Fibroblast of the conjunctiva (primary cell): ENCODE results near the gene RPA3.

Experiments used
- DNase-seq: peaks from one replicate; pipeline ENCODE4 v3.0.0-alpha.2; 2010; ENCODE audit warnings: low read depth

The RPA3 gene

DNA sequence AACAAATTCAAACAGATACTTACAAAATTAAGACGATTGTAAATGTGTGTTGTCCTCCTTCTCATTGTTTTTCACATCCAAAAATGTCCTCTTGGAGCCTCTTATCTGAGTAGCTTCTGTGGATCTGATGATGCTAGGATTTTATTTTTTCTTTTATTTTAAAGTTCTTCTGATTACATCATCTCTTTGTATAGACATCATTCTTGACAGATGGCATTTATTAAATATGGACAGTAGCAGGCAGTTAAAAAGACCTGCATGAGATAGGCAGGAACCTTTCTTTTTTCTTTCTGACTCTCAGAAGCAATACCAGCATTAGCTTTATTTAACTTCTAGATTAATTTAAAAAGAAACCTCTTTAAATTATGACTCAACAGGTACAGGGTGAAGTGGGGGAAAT is at the start of gene RPA3:
RPA3 (minus strand) TSS at position 116 of the 400 bp plus-strand sequence. CDS start 78,189 bp downstream, outside the sequence.
- no peak for DNase-seq

DNA sequence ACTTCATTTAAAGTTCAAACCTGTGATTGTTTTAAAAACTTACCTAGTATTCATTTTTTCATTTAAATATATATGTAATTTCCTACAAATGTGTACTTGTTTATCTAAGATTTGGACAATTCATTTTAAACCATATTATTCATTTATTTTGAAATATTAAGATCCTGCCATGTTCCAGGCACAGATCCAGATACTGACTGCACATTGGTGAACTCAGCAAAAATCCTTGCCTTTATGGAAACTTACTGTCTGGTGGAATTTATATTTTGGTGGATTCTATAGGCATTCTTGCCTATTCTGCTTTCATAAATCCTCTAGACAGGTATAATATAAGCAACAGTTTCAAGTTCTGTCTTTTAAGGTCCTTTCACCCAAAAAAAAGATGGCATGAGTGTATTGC is 48.3 kb upstream of the RPA3 start:
- no peak for DNase-seq

DNA sequence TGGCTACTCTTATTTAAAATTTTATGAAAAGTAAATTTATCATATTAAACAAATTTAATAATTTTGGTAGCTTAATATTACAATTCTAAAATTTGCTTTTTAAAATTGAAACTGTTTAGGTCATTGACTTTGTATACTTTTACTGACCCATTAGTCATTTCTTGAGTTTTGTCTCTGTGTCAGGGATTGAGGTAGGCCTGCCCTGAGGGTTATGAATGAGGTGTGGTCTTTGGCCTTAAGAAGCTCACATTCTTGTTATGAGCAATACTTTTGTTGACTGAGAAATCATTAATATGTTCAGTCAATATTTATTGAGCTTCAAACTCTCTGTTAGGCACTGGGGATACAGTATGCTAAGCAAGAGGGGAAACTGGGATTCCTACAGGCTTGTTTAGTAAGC is 47.0 kb upstream of the RPA3 start:
- no peak for DNase-seq

DNA sequence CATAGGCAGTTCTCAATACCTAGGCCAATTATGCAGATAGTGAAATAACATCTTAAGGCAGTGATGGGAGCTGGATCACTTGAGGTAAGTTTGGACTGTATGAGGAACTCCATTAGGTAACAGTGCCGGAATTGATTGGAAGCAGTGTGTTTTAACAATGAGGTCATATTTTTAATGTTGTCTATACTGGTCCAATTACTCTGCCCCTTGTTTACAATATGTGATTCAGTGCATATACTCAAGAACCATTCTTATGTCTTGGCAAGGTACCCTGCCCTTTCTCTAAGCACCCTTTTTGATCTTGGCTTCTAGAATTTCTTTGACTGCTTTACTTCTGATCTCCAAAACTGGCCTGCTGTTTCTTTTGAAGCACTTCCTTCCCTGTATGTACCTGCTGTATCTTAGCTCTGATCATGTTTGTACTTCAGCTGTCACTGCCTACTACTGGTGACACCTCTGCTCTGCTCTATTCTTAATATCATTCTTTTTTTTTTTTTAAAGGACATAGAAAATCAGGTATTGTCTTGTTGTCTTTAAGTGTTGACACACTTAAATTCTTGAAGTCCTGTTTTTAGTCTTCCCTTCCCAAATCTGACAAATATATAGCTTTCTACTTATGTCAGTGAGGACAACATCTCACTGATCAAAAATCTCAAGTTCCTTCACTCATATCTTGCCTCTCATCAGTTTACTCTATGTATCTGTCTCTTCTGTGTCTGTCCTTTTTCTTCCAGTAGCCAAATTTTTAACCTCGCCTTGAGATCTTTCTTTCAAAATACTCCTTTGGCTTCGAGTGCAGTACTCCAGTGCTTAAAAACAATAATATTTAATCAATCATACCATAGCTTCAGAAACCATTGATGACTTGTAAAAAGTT is 46.4 kb upstream of the RPA3 start:
- no peak for DNase-seq

DNA sequence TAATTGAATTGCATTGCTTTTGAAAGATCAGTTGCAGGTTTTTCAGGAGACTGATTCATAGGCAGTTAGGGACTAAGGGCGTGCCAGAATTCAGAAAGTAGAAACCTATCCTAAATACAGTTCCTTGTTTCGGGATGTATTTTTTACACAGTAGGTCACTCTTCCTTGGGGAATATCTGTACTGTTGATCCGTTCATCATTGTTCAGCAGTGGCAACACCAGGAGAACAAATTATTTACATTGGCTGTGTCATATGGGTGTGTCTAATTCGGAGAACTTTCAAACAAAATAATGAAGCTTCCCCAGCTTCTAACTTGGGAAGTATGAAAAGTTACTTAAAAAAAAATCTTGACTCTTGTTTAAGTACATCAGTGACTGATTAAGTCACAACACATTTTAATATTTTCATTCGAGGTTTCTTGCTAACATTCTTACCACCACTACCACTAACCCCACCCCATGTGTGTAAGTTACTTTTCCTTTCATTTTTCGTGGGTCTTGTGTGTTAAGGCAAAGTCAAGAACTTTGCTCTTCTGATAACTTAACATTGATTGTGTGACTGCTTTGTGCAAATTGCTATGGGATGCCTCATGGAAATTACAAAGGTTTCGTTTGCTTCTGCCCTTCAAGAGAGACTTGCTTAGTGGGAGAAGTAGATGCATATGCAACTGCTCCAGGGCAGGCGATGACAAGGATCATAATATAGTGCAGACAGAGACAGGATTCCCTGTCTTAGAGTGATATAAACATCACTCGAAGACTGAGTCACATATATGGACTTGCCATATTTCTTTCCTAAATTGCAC is 43.8 kb upstream of the RPA3 start:
- DNase-seq = peak; percentile 41

DNA sequence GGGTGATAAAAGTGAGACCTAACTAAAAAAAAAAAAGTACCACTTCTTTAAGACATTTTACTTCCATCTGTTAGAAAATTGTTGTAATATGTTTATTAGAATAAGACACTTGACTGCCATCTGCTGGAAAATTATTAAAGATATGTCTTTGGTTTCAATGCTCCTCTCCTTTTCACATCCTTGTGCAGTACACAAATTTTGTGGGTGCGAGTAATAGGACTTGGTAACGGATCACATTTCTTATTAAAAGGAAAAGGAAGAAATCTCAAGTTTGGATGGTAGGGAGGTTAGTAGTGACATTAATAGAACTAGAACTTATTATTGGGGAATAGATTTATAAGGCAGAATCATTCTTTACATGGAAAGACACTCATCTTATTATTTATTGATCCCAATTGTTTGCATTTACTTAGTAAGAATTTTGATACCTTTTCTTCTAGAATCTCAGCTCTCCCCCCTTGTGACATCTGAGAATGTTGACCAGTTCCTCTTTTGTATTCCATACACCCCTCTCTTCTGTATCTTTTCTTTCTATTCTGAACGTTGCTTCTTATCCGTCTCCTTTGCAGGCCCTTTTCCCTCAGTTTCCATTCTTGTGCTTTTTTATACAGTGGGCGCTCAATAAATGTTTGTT is 43.0 kb upstream of the RPA3 start:
- DNase-seq = peak; percentile 63

DNA sequence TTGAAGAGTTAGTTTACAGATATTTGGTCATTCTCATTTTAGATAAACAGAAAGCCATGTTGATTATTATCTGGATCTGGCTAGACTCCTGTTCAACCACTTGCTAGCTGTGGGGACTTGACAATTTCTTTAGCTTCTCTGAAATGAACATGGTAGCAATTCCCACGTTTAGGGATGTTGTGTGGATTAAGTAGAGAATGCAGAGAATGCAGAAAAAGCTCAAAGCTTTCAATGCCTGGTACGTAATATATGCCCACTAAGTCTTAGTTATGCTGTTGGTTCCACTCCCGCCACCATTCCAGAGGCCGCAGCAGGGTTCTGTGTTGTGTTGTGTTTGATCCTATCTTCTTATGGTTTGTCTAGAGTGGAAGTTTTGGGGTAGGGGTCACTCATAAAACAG is 39.2 kb upstream of the RPA3 start:
- no peak for DNase-seq

DNA sequence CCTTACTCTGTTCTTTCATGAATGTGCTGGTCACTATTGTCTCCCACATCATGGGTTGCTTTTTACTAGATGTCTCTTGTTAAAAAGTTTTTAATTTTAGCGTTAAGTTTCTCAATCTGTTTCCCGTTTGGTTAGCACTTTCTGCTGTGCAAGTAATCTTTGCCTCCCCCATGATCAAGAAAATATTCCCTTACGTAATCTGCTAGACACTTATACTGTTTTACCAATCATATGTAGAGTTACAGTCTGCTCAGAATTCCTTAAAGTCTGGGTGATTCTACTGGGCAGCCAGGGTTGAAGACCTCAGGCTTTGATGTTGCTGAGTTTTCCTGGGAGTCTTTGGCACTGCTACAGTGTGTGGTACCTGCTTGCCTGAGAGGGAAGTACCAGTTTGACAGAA is 38.2 kb upstream of the RPA3 start:
- DNase-seq = no peak

DNA sequence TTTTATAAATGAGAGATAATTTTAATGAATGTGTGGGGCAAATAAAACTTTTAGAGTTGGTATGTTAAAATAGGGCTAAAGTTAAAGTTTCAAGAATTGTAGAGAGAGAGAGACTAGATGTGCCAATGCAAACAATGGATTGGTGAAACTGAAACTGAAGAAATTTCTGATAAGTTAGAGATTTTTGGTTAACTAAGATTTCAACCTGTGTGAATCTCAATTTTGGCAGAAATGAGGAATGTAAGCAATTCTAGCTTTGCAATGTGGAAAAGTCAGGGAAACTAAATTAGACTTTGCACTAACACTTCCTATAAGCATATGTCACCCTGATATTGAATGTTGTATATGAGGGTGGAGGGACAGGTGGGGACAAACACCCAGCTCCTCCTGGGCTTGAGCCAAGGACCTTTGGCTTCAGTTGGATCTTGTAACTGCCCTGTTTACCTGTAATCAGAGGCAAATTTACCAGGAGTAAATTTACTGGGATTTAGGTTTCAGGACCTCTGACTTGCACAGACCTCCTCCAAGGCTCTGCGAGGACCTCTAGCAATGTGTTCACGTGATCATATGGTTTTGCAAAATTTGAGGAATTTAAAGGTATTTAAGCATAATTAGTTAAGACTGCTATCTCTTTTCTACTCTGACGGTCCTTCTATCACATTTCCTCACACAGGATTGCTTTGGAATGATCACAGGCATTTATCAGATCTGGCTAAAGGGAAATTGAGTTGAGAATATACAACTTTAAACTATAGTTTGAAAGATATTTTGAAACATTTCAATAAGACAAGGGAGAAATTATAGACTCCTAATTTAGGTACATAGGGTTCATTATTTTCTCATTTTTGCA is 33.1 kb upstream of the RPA3 start:
- DNase-seq = no peak

DNA sequence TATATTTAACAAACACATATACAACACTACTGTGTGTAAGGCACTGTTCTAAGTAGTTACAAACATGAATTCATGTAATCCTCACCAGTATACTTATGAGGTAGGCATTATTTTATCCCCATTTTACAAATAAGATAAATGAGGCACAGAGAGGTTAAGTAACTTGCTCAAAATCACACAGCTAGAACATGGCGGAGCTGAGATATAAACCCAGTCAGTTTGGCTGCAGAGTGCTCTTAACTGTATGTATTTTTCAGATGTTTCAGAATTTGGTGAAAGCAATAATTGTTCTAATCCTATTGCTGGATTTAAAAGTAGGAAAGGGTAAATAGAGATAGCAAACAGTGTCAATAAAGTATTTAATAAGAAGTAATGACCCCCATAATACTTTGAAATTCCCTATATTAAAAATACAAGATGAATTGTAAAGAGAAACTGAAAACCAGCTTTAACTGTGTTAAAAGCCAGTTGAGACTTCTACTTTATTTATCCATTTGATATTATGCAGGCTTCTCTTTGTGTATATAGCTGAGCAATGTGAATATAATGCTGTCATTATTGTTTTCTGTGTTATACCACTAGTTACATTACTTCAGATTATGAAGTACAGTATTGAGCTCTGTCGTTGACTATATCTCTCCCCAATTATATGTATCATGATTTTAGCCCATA is 32.3 kb upstream of the RPA3 start:
- no peak for DNase-seq

DNA sequence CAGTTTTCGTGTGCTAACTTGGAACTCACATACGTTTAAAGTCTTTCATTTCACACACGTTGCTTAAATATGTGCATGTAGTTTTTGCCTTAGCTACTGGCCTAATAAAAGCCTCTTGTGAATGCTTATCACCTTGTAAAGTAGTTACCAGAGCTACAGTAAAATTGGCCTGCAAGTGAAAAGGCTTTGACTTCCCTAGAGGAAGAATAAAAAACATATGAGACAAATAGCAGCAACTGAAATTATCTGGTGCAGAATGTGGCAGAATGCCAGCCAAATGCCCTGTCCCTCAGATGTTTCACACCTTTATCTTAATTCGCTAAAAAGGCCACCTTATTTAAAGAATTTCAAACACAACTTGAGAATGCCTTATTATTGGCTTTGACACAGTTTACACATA is 28.1 kb upstream of the RPA3 start:
- no peak for DNase-seq

DNA sequence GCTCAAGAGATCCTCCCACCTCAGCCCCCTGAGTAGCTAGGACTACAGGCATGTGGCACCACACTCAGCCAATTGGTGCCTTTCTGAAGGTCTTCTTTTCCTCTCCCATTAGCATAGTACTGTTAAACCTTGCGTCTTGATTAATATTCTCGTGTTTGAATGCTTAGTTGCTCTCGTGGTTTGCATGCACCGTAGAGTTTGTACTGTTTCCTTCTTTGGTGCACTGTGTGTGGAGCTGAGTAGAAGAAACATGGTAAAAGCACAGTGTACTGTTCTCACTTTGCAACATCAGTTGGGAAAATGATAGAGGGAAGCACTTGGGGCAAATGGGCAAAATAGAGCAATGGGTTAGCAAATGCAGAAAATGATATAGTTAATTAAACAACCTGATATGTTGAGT is 27.6 kb upstream of the RPA3 start:
- no peak for DNase-seq

DNA sequence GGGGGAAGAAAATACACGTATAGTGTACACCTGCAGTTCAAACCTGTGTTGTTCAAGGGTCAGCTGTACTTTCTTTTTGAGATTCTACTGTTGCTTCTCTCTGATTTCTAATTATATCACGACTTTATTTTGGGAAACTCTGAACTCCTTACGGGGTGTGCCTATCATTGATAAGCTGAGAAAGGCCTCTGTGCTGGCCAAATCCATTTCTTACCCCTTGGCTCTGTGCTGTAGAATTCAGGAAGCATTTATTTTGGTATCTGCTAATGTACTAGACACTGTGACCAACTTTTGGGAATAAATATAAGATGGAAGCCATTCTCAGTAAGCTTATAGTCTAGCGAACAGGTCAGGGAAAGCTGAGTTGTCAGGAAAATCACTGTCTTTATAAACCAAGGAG is 26.9 kb upstream of the RPA3 start:
- DNase-seq = no peak

DNA sequence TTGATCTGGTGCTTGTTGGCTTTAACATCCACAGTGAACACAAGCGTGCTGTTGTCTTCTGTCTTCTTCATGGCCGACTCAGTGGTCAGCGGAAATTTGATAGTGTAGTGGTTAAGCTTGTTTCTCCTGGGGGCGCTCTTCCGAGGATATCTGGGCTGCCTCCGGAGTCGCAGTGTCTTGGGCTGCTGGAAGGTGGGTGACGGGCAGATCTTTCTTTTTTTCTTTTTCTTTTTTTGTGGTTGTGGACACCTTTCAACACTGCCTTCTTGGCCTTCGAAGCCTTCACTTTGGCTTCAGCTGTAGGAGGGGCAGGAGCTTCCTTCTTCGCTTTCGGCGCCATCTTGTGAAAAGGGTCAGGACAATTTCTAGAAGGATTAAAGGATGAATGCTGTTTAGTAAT is 23.8 kb upstream of the RPA3 start:
- no peak for DNase-seq

DNA sequence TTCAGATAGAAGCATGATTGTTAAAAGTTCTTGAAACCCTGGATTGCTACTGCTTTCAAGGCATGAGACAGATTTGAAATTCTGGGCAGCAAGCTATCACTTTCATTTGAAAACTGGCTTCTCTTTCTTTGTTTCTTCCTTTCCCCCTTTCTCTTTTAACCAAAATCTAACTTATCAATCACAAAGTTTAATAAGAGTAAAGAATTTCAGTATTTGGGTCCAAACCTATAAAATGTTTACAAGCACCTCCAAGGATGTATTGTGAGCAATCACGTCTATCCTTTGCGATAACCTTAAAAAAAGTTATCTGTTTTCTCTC is 21.6 kb upstream of the RPA3 start:
- no peak for DNase-seq

DNA sequence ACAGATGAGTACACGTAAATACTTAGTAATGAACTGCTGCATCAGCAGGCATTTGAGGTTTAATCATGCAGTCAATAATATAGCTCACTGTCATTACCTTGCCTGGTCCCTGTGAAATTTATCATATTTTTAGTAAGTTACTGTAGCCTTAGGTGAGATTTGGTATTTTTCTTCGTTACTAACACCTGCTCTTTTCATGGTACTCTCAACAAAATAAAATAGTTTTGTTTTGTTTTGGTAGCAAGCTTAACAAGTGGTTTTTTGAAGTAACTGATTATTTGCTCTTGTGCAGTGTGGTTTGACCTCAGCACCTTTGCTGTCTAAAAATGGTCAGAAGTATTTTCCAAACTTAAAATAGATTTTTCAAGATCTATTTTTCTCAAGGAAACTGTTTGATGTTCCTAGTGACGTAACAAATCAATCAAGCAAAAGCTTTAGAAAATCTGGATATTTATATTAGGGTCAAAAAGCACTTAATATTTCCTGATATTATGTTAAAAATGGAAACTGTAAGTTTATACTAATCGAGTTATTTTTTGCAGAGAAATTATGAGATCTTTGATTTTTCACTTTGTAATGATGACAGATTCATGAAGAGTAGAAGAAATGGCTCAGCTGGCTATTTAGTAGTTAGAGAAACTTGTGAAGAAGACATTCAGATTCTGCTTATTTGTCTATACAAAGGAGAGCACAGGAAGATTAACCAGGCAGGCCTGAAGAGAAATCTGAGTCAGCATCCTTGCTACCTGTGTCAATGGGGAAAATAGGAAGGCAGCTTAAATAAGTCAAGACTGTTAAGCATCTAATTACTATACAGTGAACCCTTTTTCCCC is 21.0 kb upstream of the RPA3 start:
- DNase-seq = no peak

DNA sequence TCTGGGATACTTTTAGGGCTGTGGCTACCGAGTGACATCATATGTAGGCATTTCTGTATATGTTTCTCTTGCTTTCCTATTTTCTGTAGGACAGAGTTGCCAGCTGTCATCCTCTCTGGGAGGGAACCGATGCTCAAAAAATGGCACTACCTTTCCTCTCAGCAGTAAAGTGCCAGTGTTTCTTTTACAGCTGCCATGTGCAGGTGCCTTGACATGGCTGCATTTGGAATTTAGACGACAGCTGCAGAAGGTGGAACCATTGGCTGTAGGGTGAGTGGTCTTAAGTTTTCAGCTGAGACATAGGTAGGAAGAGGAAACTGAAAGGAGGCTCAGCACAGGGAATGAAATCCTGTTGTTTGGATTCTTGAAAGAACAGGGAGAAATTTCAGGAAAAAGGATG is 20.2 kb upstream of the RPA3 start:
- DNase-seq = no peak

DNA sequence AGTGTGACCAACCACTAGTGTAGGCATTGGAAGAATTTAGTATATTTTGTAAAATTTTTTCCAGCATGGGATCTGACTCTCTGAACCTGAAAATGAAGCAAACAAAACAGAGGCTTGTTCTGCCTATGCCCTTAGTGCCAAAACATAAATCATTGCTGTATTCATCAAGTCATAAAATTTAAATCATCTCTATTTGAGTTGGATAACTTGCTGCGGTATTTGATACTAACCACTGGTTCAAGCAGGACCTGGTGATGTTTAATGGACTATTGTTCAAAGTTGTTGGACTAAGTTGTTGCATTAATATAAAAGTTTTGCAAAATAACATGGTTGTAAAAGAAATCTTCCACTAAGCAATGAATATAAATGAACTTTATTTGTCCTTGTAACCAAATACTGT is 19.8 kb upstream of the RPA3 start:
- DNase-seq = no peak

DNA sequence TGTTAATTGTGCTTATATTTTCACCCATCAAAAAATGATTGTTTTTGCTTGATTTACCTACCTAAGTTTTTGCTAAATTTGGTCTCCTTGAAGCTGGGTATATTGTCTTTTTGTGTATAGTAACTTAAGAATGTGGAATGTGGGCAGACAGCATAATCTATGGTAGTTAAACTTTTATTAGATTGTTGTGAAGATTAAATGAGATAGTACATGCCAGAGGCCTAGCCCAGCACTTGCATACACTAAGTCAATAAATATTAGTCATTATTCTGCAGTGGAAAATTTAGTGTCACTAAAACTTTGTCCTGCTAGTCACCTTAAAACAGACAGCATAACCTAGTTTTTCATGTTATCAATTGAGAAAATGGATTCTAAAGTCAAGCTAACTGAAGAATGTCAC is 19.3 kb upstream of the RPA3 start:
- DNase-seq = no peak

DNA sequence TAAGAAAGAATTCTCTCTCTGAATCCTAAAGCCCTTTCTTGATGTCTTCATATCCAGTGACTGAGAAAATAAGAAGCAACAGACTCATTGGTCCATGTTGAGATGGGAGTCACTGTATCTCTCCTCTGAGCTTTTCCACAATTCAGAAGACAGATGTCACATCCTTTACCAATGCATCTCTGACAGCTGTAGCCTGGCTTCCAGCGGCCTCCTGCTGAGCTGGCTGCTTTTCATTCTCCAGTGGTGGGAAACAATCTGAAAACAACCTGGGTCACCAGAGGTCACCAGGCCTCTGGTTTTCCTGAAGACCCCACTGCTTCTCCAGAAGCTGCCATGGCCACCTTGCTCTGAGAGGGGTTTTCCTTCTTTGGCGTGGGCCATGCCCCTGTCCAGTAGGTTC is 18.3 kb upstream of the RPA3 start:
- no peak for DNase-seq
